Transverse colon (tissue), 4 donors: ENCODE data around the gene PCDHA7. TPM values are rescaled to one million over a fixed set of nuclear protein-coding genes. Genes with fewer than 3 reads are reported as not detected.

Experiments
- DNase-seq: peaks from one replicate; pipeline ENCODE4 v3.0.0-alpha.2; 2019
- H3K27ac ChIP-seq, 4 donors: fragments of 200-600 bp; sonication (generic); 2 replicates each; pipeline ENCODE4 v1.5.1; 2016 to 2018; ENCODE audit warnings: inconsistent platforms in 4 of 4
- H3K27me3 ChIP-seq: fragments of 200-600 bp; sonication (generic); 2 replicates; pipeline ENCODE4 v1.5.1; 2017; ENCODE audit warnings: inconsistent platforms
- H3K36me3 ChIP-seq, 4 donors: fragments of 200-600 bp; sonication (generic); 2 replicates each; pipeline ENCODE4 v1.5.1; 2017 to 2019; ENCODE audit warnings: inconsistent platforms in 4 of 4
- H3K4me1 ChIP-seq, 4 donors: fragments of 200-600 bp; sonication (generic); 2 replicates each; pipeline ENCODE4 v1.5.1; 2017 to 2020; ENCODE audit warnings: inconsistent platforms in 4 of 4
- H3K4me3 ChIP-seq, 4 donors: fragments of 200-600 bp; sonication (generic); 1 replicate in 1 of 4; 2 replicates in 3 of 4; pipeline versions ENCODE4 v1.5.1 to v1.6.1; 2017 to 2019; ENCODE audit warnings: inconsistent platforms in 4 of 4
- H3K9me3 ChIP-seq, 2 donors: fragments of 200-600 bp; sonication (generic); 2 replicates each; pipeline ENCODE4 v1.5.1; 2017 to 2019; ENCODE audit warnings: inconsistent platforms in 2 of 2
- EP300 ChIP-seq: sonication (generic); formaldehyde crosslinking; IDR thresholded peaks from one replicate; pipeline ENCODE4 v1.6.1; 2017; ENCODE audit warnings: antibody characterized with exemption, low read depth
- POLR2A ChIP-seq: fragments of 450-650 bp; IDR thresholded peaks from one replicate; pipeline ENCODE4 v1.6.1; 2016; ENCODE audit warnings: antibody characterized with exemption, mild to moderate bottlenecking, moderate library complexity
- POLR2AphosphoS5 ChIP-seq, 3 donors: sonication (generic); formaldehyde crosslinking; IDR thresholded peaks; one replicate each; pipeline ENCODE4 v1.6.1; 2016; ENCODE audit warnings: antibody characterized with exemption in 3 of 3
- WGBS, 2 donors: methylation state at CpG; one replicate each; pipeline ENCODE4 v1.1.5; 2018; ENCODE audit warnings: low coverage in 1 of 2; 5-methylcytosine and 5-hydroxymethylcytosine counted together
- in situ Hi-C, 4 donors: fragments of 200-750 bp; cut with MboI; loops; one replicate each; pipeline versions ENCODE4 v1.15.0 to v1.15.1; 2017; ENCODE audit warnings: low sequenced_read_pairs in 3 of 4, low pct_ligation_motif_present in 1 of 4, low pct_unique_long_range_greater_than_20kb in 1 of 4
- intact Hi-C: fragments of 100-400 bp; cut with DNase I; formaldehyde crosslinking; loops from one replicate; pipeline ENCODE4 v1.15.1; 2023; ENCODE audit warnings: low total_unique reads
- total RNA-seq, 4 donors: library from RNA; depleted of rRNA; stranded (reverse); fragments of >200 nt; gene quantifications; one replicate each; pipeline ENCODE4 v1.1.0, GENCODE V29; 2016
- TF ChIP-seq, protein P1 (sequence below), 5 experiments: fragments of 200-600 bp in 3 of 5; fragments of 450-650 bp in 2 of 5; sonication (generic) in 3 of 5; IDR thresholded peaks; 1 replicate in 2 of 5; 2 replicates in 3 of 5; pipeline ENCODE4 v1.5.1; 2016 to 2017; ENCODE audit warnings: antibody characterized with exemption in 5 of 5, inconsistent platforms in 3 of 5, mild to moderate bottlenecking in 2 of 5, moderate library complexity in 1 of 5

The PCDHA7 gene
- total RNA-seq, 4 donors from 2014 or later = 0.37 to 1.4 (median 1.1) TPM; not detected in 1

GRCh38 chr5:140877262-140877581, 43.2 kb downstream of the PCDHA7 start:
- no peak overlapping the region for H3K27ac ChIP-seq
- TF ChIP-seq, protein P1, sequence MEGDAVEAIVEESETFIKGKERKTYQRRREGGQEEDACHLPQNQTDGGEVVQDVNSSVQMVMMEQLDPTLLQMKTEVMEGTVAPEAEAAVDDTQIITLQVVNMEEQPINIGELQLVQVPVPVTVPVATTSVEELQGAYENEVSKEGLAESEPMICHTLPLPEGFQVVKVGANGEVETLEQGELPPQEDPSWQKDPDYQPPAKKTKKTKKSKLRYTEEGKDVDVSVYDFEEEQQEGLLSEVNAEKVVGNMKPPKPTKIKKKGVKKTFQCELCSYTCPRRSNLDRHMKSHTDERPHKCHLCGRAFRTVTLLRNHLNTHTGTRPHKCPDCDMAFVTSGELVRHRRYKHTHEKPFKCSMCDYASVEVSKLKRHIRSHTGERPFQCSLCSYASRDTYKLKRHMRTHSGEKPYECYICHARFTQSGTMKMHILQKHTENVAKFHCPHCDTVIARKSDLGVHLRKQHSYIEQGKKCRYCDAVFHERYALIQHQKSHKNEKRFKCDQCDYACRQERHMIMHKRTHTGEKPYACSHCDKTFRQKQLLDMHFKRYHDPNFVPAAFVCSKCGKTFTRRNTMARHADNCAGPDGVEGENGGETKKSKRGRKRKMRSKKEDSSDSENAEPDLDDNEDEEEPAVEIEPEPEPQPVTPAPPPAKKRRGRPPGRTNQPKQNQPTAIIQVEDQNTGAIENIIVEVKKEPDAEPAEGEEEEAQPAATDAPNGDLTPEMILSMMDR (IDR thresholded peaks at IDR 0.05) = no peak
- in situ Hi-C loops = no loop called here
- peaks cover 11% of the 10 kb centered on the region for H3K27me3 ChIP-seq
- no peak overlapping the region for H3K4me3 ChIP-seq
- DNase-seq = no peak
- H3K4me1 ChIP-seq = no peaks in the 10 kb centered on the region
- H3K9me3 ChIP-seq = peaks cover 0 to 37% of the 10 kb centered on the region in 2 donors
- intact Hi-C loops = no loop called here
- H3K36me3 ChIP-seq = no peaks in the 10 kb centered on the region
- WGBS, 2 donors = 81% methylated on average over 37 of the region's 37 CpGs; no CpG with 5 or more reads in 1 of the 2 donors

- WGBS, 2 donors = 40 to 52% methylated on average over 1 to 32 of the region's 35 CpGs
- TF ChIP-seq, protein P1 (IDR thresholded peaks at IDR 0.05) = no peak
- TF ChIP-seq POLR2A (no peak), EP300 (no peak), POLR2AphosphoS5 (IDR thresholded peaks at IDR 0.05) (no peak)
- Histone ChIP-seq H3K36me3 (no peaks in the 10 kb centered on the region), H3K4me3 (no peak within 1 kb of the TSS), H3K27ac (no peak within 1 kb of the TSS), H3K9me3 (peaks cover 4 to 24% of the 10 kb centered on the region in 2 donors), H3K27me3 (peaks cover 7% of the 10 kb centered on the region), H3K4me1 (no peaks in the 10 kb centered on the region)
- intact Hi-C loops = no loop called here
- no peak for DNase-seq
- in situ Hi-C loops = no loop called here
These were observed 48.0 kb downstream of the PCDHA7 start, which contains the start of gene PCDHA13 for GRCh38 chr5:140881889-140882590. Gene PCDHA13 (plus strand): TSS chr5:140882124. CDS start chr5:140882269, 145 bp downstream.

DNA sequence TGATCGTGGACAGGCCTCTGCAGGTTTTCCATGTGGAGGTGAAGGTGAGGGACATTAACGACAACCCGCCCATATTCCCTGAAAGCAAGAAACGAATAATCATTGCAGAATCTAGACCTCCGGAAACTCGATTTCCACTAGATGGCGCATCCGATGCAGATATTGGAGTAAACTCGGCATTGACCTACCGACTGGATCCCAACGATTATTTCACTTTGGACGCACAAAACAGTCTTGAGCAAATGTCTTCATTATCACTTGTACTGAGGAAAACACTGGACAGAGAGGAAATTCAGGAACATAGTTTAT, 48.5 kb downstream of the PCDHA7 start:
- intact Hi-C loops (no loop called here), in situ Hi-C loops (no loop called here)
- WGBS, 2 donors = 53 to 64% methylated on average over 4 to 12 of the region's 12 CpGs
- Histone ChIP-seq H3K27me3 (peaks cover 4% of the 10 kb centered on the region), H3K4me1 (no peaks in the 10 kb centered on the region), H3K36me3 (no peaks in the 10 kb centered on the region), H3K9me3 (peaks cover 4 to 19% of the 10 kb centered on the region in 2 donors), H3K4me3 (no peak overlapping the region), H3K27ac (no peak overlapping the region)
- TF ChIP-seq POLR2AphosphoS5 (IDR thresholded peaks at IDR 0.05) (no peak), EP300 (no peak), POLR2A (no peak)
- TF ChIP-seq, protein P1 (IDR thresholded peaks at IDR 0.05) = no peak
- DNase-seq = no peak

- Histone ChIP-seq H3K9me3 (peaks cover 4 to 18% of the 10 kb centered on the region in 2 donors), H3K36me3 (no peaks in the 10 kb centered on the region), H3K4me3 (no peak overlapping the region), H3K4me1 (no peaks in the 10 kb centered on the region), H3K27me3 (peaks cover 3% of the 10 kb centered on the region), H3K27ac (no peak overlapping the region)
- DNase-seq = no peak
- intact Hi-C loops (no loop called here), in situ Hi-C loops (no loop called here)
- 83% methylated on average over 4 to 41 of the region's 41 CpGs for WGBS, 2 donors
- TF ChIP-seq, protein P1 (IDR thresholded peaks at IDR 0.05) = no peak
- TF ChIP-seq POLR2A = no peak
- no peak for TF ChIP-seq EP300
- TF ChIP-seq POLR2AphosphoS5 (IDR thresholded peaks at IDR 0.05) = no peak
These were observed 49.3 kb downstream of the PCDHA7 start for GRCh38 chr5:140883373-140883772.
